Lower leg skin (tissue), 3 donors: Measurements from ENCODE around the gene SAMD5.

ENCODE experiments used
- CTCF ChIP-seq, 3 donors: fragments of 450-650 bp; IDR thresholded peaks; one replicate each; pipeline ENCODE4 v1.5.1; 2016; ENCODE audit warnings: antibody characterized with exemption in 3 of 3, mild to moderate bottlenecking in 3 of 3, moderate library complexity in 2 of 3
- POLR2A ChIP-seq, 2 donors: fragments of 450-650 bp; IDR thresholded peaks; one replicate each; pipeline ENCODE4 v1.6.1; 2016 to 2017; ENCODE audit warnings: antibody characterized with exemption in 2 of 2, mild to moderate bottlenecking in 1 of 2, moderate library complexity in 1 of 2

DNA sequence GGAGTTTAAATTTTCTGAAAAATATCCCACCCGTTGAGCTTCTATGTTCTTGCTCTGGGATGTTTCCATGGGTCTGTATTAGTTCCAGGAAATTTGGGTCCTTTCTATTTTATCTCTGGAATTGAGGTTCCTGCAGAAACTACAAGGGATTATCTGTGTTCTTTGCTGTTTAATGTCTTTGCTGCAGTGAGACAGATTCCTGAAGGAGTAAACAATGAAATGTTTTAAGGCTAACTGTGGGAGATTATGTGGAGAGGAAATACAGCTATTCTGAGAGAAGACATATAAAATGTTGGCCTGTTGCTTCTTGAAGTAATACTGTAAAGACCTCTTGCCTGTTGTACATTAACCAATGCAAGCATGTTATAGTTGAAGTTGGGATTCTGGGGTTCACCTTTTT is 43.5 kb downstream of the SAMD5 start:
- no peak for TF ChIP-seq CTCF (IDR thresholded peaks at IDR 0.05)
- no peak for TF ChIP-seq POLR2A (IDR thresholded peaks at IDR 0.05)
